Measurements from ENCODE around the gene HHEX. TPM values are rescaled to one million over a fixed set of nuclear protein-coding genes. Genes with fewer than 3 reads are reported as not detected.

Gene HHEX
- total RNA-seq, 1 experiment from 2014 or later = 11.0 TPM

GRCh38 chr10:92712016-92712889, 22.5 kb downstream of the HHEX start:
- no peaks in the 10 kb centered on the region for H3K9me2 ChIP-seq (ENCODE audit: insufficient read depth)
- CTCF ChIA-PET = no interaction called here

GRCh38 chr10:92714152-92714845, 24.5 kb downstream of the HHEX start:
- ATAC-seq (no peak), DNase-seq (ENCODE audit: low read depth, low spot score) (no peak)
- Histone ChIP-seq H4K20me1 (ENCODE audit: insufficient read depth) (no peaks in the 10 kb centered on the region), H3K4me3 (replicated peaks in 1 of 2; ENCODE audit: low read depth in 1 of 2, low read length in 2 of 2) (no peak overlapping the region), H3K79me2 (ENCODE audit: insufficient read depth, low read length) (no peaks in the 10 kb centered on the region), H3K27ac (ENCODE audit: low read depth, low read length) (no peak overlapping the region), H3K27me3 (ENCODE audit: insufficient read depth, low read length) (no peaks in the 10 kb centered on the region), H3K4me1 (ENCODE audit: control insufficient read depth in 1 of 2, insufficient read depth in 2 of 2, low read length in 2 of 2) (no peaks in the 10 kb centered on the region), H2AFZ (ENCODE audit: low read depth, low read length, poor library complexity, severe bottlenecking) (no peak overlapping the region), H3K36me3 (ENCODE audit: control insufficient read depth in 1 of 2, insufficient read depth in 2 of 2, low read length in 2 of 2) (no peaks in the 10 kb centered on the region; a peak in 1 of 4 replicates), H3K9me3 (ENCODE audit: control insufficient read depth in 1 of 2, insufficient read depth in 1 of 2, low read depth in 1 of 2, low read length in 2 of 2) (peaks cover 0 to 4% of the 10 kb centered on the region in 2 experiments; a peak in 1 of 4 replicates), H3K9ac (ENCODE audit: low read length) (no peak overlapping the region), H3K9me2 (ENCODE audit: insufficient read depth) (no peaks in the 10 kb centered on the region), H3K4me2 (ENCODE audit: low read length) (no peak overlapping the region)
- ChIA-PET CTCF (no interaction called here), RAD21 (ENCODE audit: low non-redundant PET in 1 of 2, low total read pairs in 2 of 2, uncharacterized antibody in 2 of 2, unreplicated experiment in 2 of 2) (no interaction called here), POLR2A (no interaction called here)
- no TSS peak for BruUV-seq (replicated peaks)
- intact Hi-C loops (cut with micrococcal nuclease) = no loop called here
- TF ChIP-seq FOSL1 (IDR thresholded peaks at IDR 0.05; ENCODE audit: low read depth) = no peak
- no peak for TF ChIP-seq EZH2phosphoT487 (IDR thresholded peaks at IDR 0.05; ENCODE audit: borderline replicate concordance)
- no peak for TF ChIP-seq SIN3A (IDR thresholded peaks at IDR 0.05; ENCODE audit: low read depth)
- no peak for TF ChIP-seq CTCF (IDR thresholded peaks at IDR 0.05 in 2 of 3, conservative IDR thresholded peaks at IDR 0.05 in 1 of 3; ENCODE audit: borderline replicate concordance in 1 of 3, insufficient read depth in 1 of 3, low read depth in 2 of 3, low read length in 2 of 3)
- TF ChIP-seq CBX3 (IDR thresholded peaks at IDR 0.05; ENCODE audit: low read depth) = peak; percentile 33; the same call in 1 of the 2 replicates

More at GRCh38 chr10:92712016-92712889, 22.5 kb downstream of the HHEX start:
- H4K20me1 ChIP-seq (ENCODE audit: insufficient read depth) = no peaks in the 10 kb centered on the region
- H2AFZ ChIP-seq (ENCODE audit: low read depth, low read length, poor library complexity, severe bottlenecking) = no peak overlapping the region
- H3K9ac ChIP-seq (ENCODE audit: low read length) = no peak overlapping the region
- no peaks in the 10 kb centered on the region for H3K27me3 ChIP-seq (ENCODE audit: insufficient read depth, low read length)
- RAD21 ChIA-PET (ENCODE audit: low non-redundant PET in 1 of 2, low total read pairs in 2 of 2, uncharacterized antibody in 2 of 2, unreplicated experiment in 2 of 2) = no interaction called here
- no peak for DNase-seq (ENCODE audit: low read depth, low spot score)
- ATAC-seq = no peak
- intact Hi-C loops (cut with micrococcal nuclease) = no loop called here
- no peak overlapping the region for H3K4me2 ChIP-seq (ENCODE audit: low read length)
- H3K4me1 ChIP-seq (ENCODE audit: control insufficient read depth in 1 of 2, insufficient read depth in 2 of 2, low read length in 2 of 2) = no peaks in the 10 kb centered on the region
- no TSS peak for BruUV-seq (replicated peaks)
- H3K4me3 ChIP-seq (replicated peaks in 1 of 2; ENCODE audit: low read depth in 1 of 2, low read length in 2 of 2) = no peak overlapping the region
- POLR2A ChIA-PET = no interaction called here
- peaks cover 0 to 4% of the 10 kb centered on the region in 2 experiments; a peak in 1 of 4 replicates for H3K9me3 ChIP-seq (ENCODE audit: control insufficient read depth in 1 of 2, insufficient read depth in 1 of 2, low read depth in 1 of 2, low read length in 2 of 2)
- TF ChIP-seq FOSL1 (IDR thresholded peaks at IDR 0.05; ENCODE audit: low read depth) = no peak
- no peak for TF ChIP-seq POLR2AphosphoS5 (IDR thresholded peaks at IDR 0.05; ENCODE audit: low read depth, low read length)
- no peak for TF ChIP-seq EZH2 (IDR thresholded peaks at IDR 0.05)
- TF ChIP-seq EGR1 (IDR thresholded peaks at IDR 0.05; ENCODE audit: low read depth) = no peak
- no peak for TF ChIP-seq CEBPB (IDR thresholded peaks at IDR 0.05; ENCODE audit: low read depth)
- no peak for TF ChIP-seq SRF (IDR thresholded peaks at IDR 0.05; ENCODE audit: low read depth)
- no peak for TF ChIP-seq MAX (IDR thresholded peaks at IDR 0.05)
- TF ChIP-seq JUND (IDR thresholded peaks at IDR 0.05) = no peak
- TF ChIP-seq SP1 (IDR thresholded peaks at IDR 0.05; ENCODE audit: low read depth) = no peak
- no peaks in the 10 kb centered on the region for H3K79me2 ChIP-seq (ENCODE audit: insufficient read depth, low read length)
- no peak overlapping the region for H3K27ac ChIP-seq (ENCODE audit: low read depth, low read length)
- H3K36me3 ChIP-seq (ENCODE audit: control insufficient read depth in 1 of 2, insufficient read depth in 2 of 2, low read length in 2 of 2) = no peaks in the 10 kb centered on the region; a peak in 1 of 4 replicates
